ENCODE data around the gene ACRBP.

The ACRBP gene

GRCh38 chr12:6646276-6647082 lies 753 bp downstream of the ACRBP start:
- no peak for DNase-seq (ENCODE audit: low read depth, low spot score)

DNA sequence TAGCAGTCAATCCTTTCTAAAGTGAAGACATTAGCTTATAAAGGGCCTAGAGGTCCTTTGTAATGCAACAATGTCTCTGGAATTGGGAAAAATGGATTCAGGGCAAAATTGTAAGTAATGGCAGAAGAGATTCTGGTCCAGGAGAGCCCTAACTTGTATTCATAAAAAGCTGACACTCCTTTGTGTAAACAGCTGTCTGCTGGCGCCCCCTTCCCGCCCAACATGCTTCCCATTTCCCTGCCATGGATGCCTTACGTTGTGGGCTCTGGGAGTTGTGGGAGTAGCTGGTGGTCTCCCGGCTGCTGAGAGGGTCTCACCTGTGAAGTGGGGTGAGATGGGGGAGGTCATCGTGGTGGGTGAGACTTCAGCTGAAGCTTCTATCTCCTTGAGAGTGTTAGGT lies 2.3 kb downstream of the ACRBP start:
- no peak for DNase-seq (ENCODE audit: low read depth, low spot score)

DNA sequence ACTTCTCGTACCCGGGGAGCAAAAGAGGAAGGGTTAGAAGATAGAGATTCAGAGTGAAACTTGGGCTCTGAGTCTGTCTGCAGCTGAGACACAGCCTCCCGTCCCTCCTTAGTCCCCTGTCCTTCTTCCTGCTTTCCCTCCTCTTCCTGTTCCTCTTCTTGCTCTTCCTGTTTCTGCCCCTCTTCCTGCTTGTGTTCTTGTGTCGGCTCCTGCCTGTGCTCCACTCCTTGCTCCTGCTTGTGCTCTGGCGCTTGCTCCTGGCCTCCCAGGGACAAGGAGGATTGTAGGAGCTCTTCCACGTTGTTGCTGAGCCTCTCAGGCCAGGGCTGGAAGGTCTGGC lies 3.0 kb downstream of the ACRBP start:
- no peak for DNase-seq (ENCODE audit: low read depth, low spot score)

DNA sequence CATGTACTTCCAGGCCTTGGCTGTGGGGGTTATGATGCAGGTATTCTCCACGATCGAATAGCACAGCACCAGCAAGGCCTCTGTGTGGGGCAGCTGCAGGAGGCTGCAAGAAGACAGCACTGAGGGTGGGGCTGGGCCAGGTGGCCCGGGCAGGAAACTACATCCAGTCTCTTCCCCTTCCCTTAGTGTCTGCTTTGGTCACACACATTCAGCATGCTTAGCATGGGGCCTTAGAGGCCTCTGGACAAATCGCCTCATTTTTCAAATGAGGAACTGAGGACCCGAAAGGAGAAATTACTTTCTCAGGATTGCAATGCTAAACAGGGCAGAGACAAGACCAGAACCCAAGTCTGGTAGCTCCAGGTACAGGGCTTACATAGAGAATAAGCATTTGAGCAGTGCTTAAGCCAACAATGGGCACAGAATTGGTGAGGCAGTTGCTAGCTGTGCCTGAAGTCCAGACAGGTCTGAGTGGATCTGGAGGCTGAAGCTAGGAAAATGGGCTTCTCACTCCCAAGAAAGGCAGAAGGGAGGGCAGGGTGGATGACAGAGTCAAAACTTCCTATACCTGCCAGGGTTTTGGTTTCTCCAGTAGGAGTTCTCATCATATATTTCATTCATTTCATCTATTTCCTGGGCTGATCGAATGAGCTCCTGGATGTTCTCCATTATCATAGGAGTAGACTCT lies 3.5 kb downstream of the ACRBP start:
- DNase-seq (ENCODE audit: low read depth, low spot score): no peak

DNA sequence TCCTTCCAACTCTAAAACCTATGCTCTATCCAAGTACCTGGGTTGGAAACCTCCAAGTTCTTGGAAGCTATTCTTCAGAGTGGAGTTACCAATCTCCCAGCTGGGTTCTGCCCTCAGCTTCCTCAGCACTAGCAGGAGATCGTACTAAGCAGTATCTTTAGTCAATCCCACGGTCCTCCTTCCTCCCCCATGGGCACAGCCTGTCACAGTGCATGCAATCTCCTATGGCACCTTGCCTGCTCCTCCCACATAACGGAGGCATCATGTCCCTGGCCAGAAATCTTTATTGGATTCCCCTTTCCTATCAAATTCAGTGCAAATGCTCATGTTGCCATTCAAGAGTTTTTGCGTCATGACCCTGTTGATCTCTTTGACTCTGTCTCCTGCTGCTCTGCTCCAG lies 6.1 kb downstream of the ACRBP start:
- no peak for DNase-seq (ENCODE audit: low read depth, low spot score)

DNA sequence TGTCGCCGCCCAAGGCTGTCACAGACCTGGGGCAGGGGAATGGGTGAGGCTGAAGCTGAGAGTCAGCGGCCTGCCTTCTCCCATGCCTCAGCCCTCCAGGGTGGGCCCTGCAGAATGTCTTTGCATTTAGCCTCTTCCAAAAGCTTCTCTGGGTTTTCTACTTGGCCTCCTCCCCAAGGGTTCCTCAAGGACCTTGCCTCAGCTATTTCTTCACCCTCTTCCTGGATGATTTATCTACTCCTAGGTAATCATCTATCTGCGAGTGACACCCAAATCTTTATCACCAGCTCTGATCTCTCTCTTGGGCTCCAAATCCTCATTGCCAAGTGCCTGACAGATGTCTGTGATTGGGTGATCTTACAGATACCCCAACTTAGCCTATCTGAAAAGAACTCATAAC lies 6.7 kb downstream of the ACRBP start:
- DNase-seq (ENCODE audit: low read depth, low spot score): no peak

DNA sequence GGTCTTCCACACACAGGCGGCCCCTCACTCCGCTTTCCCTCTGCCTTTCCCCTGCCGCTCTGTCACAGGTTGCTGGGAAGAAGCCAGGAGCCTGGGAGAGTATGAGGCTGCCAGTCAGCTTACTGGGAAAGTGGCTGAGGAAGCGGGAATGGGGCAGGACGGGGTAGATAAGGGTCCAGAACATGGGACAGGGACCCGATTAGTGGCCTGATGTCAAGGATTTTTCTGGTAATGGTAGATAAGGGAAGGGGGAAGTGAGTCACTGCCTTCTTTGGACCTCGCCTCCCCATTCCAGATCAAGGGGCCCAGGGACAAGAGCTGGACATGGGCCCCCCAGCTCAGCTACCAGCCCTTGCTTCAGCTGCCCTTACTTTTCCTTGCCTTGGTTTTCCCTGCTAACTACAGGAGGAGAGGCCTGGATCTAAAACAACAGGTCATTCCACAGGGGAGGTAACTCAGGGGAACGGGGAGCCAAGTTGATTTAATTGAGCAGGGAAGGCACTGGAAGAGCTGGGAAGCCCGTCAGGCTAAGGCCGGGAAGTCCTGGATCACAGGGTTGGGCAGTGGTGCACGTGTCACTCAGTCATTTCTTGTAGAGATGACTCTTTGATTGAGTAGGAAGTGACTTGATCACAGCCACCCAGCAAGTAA lies 8.0 kb downstream of the ACRBP start:
- no peak for DNase-seq (ENCODE audit: low read depth, low spot score)

- no peak for DNase-seq (ENCODE audit: low read depth, low spot score)
Measured at GRCh38 chr12:6638305-6638704, 8.9 kb downstream of the ACRBP start.

GRCh38 chr12:6635856-6636531 lies 11.2 kb downstream of the ACRBP start, which contains the start of gene LPAR5:
Gene LPAR5, minus strand, starts transcription at chr12:6635959. Its CDS starts 14,711 bp downstream, at chr12:6621248.
- no peak for DNase-seq (ENCODE audit: low read depth, low spot score)

GRCh38 chr12:6635375-6635855 lies 11.8 kb downstream of the ACRBP start:
- no peak for DNase-seq (ENCODE audit: low read depth, low spot score)

DNA sequence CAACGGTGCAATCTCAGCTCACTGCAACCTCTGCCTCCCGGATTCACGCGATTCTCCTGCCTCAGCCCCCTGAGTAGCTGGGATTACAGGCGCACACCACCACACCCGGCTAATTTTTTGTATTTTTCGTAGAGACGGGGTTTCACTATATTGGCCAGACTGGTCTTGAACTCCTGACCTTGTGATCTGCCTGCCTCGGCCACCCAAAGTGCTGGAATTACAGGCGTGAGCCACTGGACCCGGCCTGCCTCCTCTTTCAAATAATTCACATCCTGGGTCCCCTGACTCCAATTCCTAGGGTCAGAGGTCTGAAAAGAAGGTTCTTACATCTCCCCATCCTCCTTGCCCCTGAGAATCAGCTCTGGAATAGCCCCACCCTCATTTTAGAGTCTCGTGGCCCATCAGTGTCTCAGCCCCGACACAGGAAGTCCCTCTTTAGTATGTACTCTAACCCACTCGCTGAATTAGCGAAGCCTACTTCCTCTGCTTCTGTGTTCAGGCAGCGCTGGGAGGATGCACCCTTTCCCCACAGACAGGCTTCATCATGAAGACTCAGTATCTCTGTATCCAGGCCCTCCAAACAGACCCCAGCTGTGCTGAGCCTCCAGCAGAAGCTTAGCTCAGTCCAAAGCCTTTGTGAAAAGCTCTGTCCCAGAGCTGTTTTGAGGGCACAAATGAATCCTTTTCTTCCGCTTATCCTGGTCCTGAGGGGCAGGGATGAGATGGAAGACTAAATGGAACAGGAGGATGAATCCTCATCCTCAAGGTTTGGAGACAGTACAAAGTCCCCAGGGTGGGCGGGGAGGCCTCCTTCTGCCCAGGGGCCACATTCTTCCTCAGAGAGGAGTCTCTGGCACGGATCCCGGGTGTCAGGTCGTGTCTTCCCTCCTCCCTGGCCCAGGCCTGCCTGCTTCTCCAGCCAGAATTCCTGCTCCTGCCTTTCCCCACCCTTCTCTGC lies 14.9 kb downstream of the ACRBP start:
- no peak for DNase-seq (ENCODE audit: low read depth, low spot score)

- DNase-seq (ENCODE audit: low read depth, low spot score): no peak
Measured at GRCh38 chr12:6631549-6631961, 15.7 kb downstream of the ACRBP start.

DNA sequence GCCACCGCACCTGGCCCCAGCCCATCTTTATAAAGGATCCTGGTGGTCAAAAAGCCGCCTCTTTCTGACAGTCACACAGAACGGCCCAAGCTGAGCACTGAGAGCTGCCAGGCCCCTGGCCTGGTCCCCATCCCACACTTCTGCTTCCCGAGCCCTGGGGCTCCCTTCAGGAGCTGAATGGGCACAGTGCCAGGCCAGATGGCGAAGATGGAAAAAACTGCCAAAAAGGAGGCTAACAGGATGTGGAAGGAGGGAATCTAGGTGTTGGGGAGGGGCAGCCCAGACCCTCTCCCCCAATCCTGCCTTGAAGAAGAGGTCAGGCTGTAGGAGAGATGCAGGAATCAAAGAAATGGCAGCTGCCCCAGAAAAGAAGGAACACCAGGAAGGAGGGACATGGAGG lies 16.5 kb downstream of the ACRBP start:
- no peak for DNase-seq (ENCODE audit: low read depth, low spot score)

DNA sequence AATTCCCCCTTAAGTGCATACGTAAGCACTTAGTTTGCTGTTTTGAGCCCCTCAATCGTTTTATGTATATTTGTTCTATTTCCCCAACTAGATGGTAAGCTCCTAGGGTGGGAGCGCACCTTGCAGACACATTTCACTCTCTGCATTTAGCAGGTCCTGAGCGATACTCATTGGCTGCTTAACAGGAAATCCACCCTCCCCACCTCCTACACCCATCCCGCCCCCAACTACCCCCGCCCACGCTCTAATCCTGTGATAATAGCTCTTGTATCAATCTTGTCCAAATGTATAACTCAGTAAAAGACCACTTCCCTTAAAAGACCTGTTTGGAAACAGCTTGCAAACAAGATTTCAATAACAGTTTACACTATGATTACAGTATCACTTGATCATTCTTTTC lies 19.6 kb downstream of the ACRBP start:
- no peak for DNase-seq (ENCODE audit: low read depth, low spot score)

DNA sequence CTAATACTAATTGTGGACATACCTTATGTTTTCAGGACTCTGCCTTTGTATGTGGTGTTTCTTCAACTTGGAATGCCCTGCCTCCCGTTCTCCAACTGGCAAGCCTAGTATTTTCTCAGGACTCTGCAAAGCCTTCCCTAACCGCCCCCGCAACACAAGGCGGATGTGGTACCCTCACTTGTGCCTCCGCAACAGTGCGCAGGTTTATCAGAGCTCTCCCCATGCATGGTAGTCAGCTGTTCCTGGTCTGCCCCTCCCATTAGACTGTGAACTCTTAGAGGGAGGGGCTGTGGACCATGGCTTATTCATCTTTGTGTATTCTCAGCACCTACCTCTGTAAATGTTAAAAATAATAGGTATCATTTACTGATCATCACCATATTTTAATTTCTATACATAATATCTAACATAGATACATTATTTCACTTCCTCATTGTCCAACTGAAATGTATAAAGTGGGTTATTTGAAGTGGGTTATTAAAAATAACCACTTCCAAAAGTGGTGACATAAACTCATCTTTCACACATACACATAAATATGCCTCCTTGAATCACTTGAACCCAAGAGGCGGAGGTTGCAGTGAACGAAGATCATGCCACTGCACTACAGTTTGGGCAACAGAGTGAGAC lies 20.5 kb downstream of the ACRBP start:
- no peak for DNase-seq (ENCODE audit: low read depth, low spot score)

DNA sequence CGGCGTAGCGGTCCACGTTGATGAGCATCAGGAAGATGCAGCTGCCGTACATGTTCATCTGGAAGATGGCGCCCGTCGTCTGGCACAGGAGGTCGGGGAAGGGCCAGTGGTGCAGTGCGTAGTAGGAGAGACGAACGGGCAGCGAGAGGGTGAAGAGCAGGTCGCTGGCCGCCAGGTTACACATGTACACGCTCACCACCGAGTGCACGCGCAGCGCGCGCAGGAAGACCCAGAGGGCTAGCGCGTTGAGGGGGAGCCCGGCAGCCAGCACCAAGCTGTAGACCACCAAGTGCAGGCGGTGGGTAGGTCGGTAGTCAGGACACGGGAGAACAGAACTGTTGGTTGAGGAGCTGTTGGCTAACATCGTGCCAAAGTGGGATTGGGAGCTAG lies 26.4 kb downstream of the ACRBP start:
- no peak for DNase-seq (ENCODE audit: low read depth, low spot score)

DNA sequence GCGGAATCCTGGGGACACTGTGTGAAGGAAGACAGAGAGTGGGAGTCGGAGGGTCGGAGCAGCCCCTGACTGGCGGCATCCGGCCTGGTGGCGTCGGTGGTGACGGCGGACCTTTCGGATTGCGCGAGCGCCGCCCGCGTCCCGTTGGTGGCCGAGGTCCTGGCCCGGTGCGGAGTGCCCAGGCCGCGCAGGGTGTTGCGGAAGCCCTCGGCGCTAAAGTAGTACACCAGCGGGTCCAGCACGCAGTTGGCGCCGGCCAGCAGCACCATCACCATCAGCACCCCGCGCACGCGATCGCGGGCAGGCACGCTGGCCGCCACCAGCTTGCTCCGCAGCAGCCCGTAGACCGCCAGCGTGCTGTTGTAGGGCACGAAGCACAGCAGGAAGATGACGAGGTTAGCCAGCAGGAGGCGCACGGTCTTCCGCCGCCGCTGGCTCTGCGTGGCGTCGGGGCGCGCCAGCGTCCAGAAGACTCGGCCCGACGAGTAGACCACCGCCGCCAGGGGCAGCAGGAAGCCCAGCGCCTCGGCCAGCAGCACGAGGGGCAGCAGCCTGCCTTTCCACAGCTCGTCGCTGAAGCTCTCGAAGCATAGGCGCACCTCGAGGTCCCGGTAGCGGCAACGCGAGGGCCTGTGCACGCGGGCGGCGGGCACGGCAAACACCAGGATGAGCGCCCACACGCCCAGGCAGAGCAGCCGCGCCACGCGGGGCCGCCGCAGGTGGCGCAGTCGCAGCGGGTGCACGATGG lies 26.9 kb downstream of the ACRBP start:
- no peak for DNase-seq (ENCODE audit: low read depth, low spot score)

GRCh38 chr12:6618483-6619225 lies 28.6 kb downstream of the ACRBP start:
- DNase-seq (ENCODE audit: low read depth, low spot score): no peak

DNA sequence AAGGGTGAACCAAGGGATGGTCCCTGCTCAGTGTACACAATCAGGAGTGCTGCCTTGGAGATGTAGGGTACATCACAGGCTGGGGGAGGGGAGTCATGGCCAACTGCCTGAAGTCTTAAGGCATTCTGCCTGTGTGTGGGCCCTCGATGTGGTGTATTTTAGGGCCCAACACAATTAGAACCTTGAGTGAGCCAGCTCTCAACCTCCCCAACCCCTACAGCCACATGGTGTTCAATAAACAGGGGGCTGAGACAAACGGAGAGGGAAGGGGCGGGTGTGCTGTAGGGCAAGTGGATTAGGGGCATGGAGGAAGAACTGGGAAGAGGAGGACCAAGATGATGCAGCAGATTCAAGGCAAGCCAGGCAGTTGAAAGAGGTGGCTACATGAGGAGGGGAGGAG lies 31.4 kb downstream of the ACRBP start:
- DNase-seq (ENCODE audit: low read depth, low spot score): no peak
